Stimulated activated CD8-positive, alpha-beta memory T cell treated with anti-CD3 and anti-CD28 coated beads, Interleukin-15, amount 100 ng/mL, for 24 hours (primary cell): ENCODE results near the gene MAFF.
"Not testable (repeated sequence)": the region's sequence is repeated elsewhere in the genome, so short reads cannot be mapped to it uniquely, and the experiment has no call there.

Source experiments
- DNase-seq: peaks from one replicate; pipeline ENCODE4 v3.0.0-alpha.2; 2020; ENCODE audit warnings: low read depth

MAFF gene

GRCh38 chr22:38177571-38177925, 24.2 kb upstream of the MAFF start:
- not testable (repeated sequence) for DNase-seq

- no peak for DNase-seq
These were observed 23.7 kb upstream of the MAFF start for GRCh38 chr22:38177926-38178604.

- not testable (repeated sequence) for DNase-seq
These were observed 23.2 kb upstream of the MAFF start for GRCh38 chr22:38178605-38178937.

- DNase-seq: no peak
These were observed 20.8 kb upstream of the MAFF start for GRCh38 chr22:38180841-38181452.

- peak; percentile 95 for DNase-seq
These were observed 20.2 kb upstream of the MAFF start, which contains the start of gene PLA2G6 for GRCh38 chr22:38181453-38182200. Gene PLA2G6, minus strand, starts transcription at chr22:38181830. Its CDS starts 12,404 bp downstream, at chr22:38169426.

- DNase-seq: no peak
These were observed 17.0 kb upstream of the MAFF start for GRCh38 chr22:38184788-38185187.

- no peak for DNase-seq
These were observed 15.4 kb upstream of the MAFF start for GRCh38 chr22:38186429-38186828.

GRCh38 chr22:38187413-38188212, 14.2 kb upstream of the MAFF start:
- no peak for DNase-seq

- DNase-seq: no peak
These were observed 12.7 kb upstream of the MAFF start for GRCh38 chr22:38189104-38189503.

GRCh38 chr22:38190581-38190980, 11.2 kb upstream of the MAFF start:
- DNase-seq: no peak

- no peak for DNase-seq
These were observed 10.7 kb upstream of the MAFF start for GRCh38 chr22:38191055-38191454.

GRCh38 chr22:38191731-38192474, 9.9 kb upstream of the MAFF start:
- DNase-seq: no peak

GRCh38 chr22:38192475-38192863, 9.3 kb upstream of the MAFF start:
- no peak for DNase-seq

GRCh38 chr22:38193580-38193979, 8.2 kb upstream of the MAFF start:
- DNase-seq: no peak

GRCh38 chr22:38196791-38197419, 4.9 kb upstream of the MAFF start:
- DNase-seq: no peak

- no peak for DNase-seq
These were observed 1.8 kb upstream of the MAFF start for GRCh38 chr22:38199826-38200559.

- no peak for DNase-seq
These were observed 453 bp upstream of the MAFF start for GRCh38 chr22:38201371-38201710.

GRCh38 chr22:38202437-38203089, 769 bp downstream of the MAFF start:
- DNase-seq: no peak

- no peak for DNase-seq
These were observed 1.5 kb downstream of the MAFF start for GRCh38 chr22:38203090-38203810.
